KMS-11 (cell line): ENCODE data around the gene LRFN4.

Experiments
- H2AFZ ChIP-seq: fragments of 200-600 bp; sonication (generic); 2 replicates; pipeline ENCODE4 v1.6.1; 2016; ENCODE audit warnings: antibody characterized with exemption, mixed run types, low read depth
- H3K27ac ChIP-seq: fragments of 200-600 bp; sonication (generic); 2 replicates; pipeline ENCODE4 v1.6.1; 2016; ENCODE audit warnings: mild to moderate bottlenecking, mixed run types
- H3K27me3 ChIP-seq: fragments of 200-600 bp; sonication (generic); 2 replicates; pipeline ENCODE4 v1.6.1; 2017; ENCODE audit warnings: mild to moderate bottlenecking, low read depth, mixed run types, moderate library complexity; ENCODE audit not compliant: insufficient read depth
- H3K36me3 ChIP-seq: fragments of 200-600 bp; sonication (generic); 2 replicates; pipeline ENCODE4 v1.6.1; 2017; ENCODE audit warnings: mild to moderate bottlenecking, mixed run types; ENCODE audit not compliant: insufficient read depth
- H3K4me1 ChIP-seq: fragments of 200-600 bp; sonication (generic); 2 replicates; pipeline ENCODE4 v1.6.1; 2016; ENCODE audit warnings: mild to moderate bottlenecking, low read depth, mixed run types; ENCODE audit not compliant: poor library complexity, severe bottlenecking
- H3K4me2 ChIP-seq: fragments of 200-600 bp; sonication (generic); 2 replicates; pipeline ENCODE4 v1.7.0; 2016; ENCODE audit warnings: mild to moderate bottlenecking, mixed run types
- H3K4me3 ChIP-seq: fragments of 200-600 bp; sonication (generic); IDR thresholded peaks from 2 replicates; pipeline ENCODE4 v1.6.1; 2017; ENCODE audit warnings: low read depth, low read length, mixed read lengths; ENCODE audit not compliant: insufficient read depth
- H3K79me2 ChIP-seq: fragments of 200-600 bp; sonication (generic); 2 replicates; pipeline ENCODE4 v1.6.1; 2016; ENCODE audit warnings: low read depth, mixed run types; ENCODE audit not compliant: insufficient read depth
- H3K9ac ChIP-seq: fragments of 200-600 bp; sonication (generic); 2 replicates; pipeline ENCODE4 v1.6.1; 2016; ENCODE audit warnings: mild to moderate bottlenecking, mixed run types
- H4K20me1 ChIP-seq: fragments of 200-600 bp; sonication (generic); 2 replicates; pipeline ENCODE4 v1.6.1; 2016; ENCODE audit warnings: mild to moderate bottlenecking, mixed run types; ENCODE audit not compliant: insufficient read depth
- TF ChIP-seq, protein P1 (sequence below): fragments of 200-600 bp; sonication (generic); conservative IDR thresholded peaks from 2 replicates; pipeline ENCODE4 v1.6.1; 2017; ENCODE audit warnings: low read depth, mild to moderate bottlenecking, antibody characterized with exemption, low read length, moderate library complexity, mixed read lengths

Gene LRFN4

GRCh38 chr11:66855574-66856495 lies 1.0 kb upstream of the LRFN4 start:
- Histone ChIP-seq H3K27ac (peak overlapping the region; percentile 75), H3K4me1 (peaks cover 10% of the 10 kb centered on the region), H3K79me2 (peaks cover 9% of the 10 kb centered on the region; the same call in 1 of the 2 replicates), H3K27me3 (no peaks in the 10 kb centered on the region), H3K36me3 (no peaks in the 10 kb centered on the region), H3K4me3 (no peak overlapping the region), H3K4me2 (peak overlapping the region; percentile 99), H3K9ac (peak overlapping the region; percentile 88), H2AFZ (peak overlapping the region; percentile 86), H4K20me1 (no peaks in the 10 kb centered on the region)
- TF ChIP-seq, protein P1, sequence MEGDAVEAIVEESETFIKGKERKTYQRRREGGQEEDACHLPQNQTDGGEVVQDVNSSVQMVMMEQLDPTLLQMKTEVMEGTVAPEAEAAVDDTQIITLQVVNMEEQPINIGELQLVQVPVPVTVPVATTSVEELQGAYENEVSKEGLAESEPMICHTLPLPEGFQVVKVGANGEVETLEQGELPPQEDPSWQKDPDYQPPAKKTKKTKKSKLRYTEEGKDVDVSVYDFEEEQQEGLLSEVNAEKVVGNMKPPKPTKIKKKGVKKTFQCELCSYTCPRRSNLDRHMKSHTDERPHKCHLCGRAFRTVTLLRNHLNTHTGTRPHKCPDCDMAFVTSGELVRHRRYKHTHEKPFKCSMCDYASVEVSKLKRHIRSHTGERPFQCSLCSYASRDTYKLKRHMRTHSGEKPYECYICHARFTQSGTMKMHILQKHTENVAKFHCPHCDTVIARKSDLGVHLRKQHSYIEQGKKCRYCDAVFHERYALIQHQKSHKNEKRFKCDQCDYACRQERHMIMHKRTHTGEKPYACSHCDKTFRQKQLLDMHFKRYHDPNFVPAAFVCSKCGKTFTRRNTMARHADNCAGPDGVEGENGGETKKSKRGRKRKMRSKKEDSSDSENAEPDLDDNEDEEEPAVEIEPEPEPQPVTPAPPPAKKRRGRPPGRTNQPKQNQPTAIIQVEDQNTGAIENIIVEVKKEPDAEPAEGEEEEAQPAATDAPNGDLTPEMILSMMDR: no peak

GRCh38 chr11:66857234-66857926 lies 516 bp downstream of the LRFN4 start:
- Histone ChIP-seq H3K4me1 (peaks cover 10% of the 10 kb centered on the region), H3K36me3 (no peaks in the 10 kb centered on the region), H3K27me3 (no peaks in the 10 kb centered on the region), H3K9ac (peak overlapping the region; percentile 57; the same call in 1 of the 2 replicates), H3K27ac (no peak overlapping the region; the same call in 1 of the 2 replicates), H3K4me2 (peak overlapping the region; percentile 63), H3K4me3 (no peak overlapping the region), H4K20me1 (no peaks in the 10 kb centered on the region), H3K79me2 (peaks cover 9% of the 10 kb centered on the region; the same call in 1 of the 2 replicates), H2AFZ (peak overlapping the region; percentile 18; the same call in 1 of the 2 replicates)
- TF ChIP-seq, protein P1: no peak

GRCh38 chr11:66857927-66858185 lies 992 bp downstream of the LRFN4 start:
- H3K27ac ChIP-seq: no peak overlapping the region
- no peak overlapping the region for H3K4me3 ChIP-seq
- no peak overlapping the region for H3K9ac ChIP-seq

GRCh38 chr11:66858186-66858938 lies 1.5 kb downstream of the LRFN4 start:
- H4K20me1 ChIP-seq: no peaks in the 10 kb centered on the region
- no peaks in the 10 kb centered on the region for H3K36me3 ChIP-seq
- peaks cover 10% of the 10 kb centered on the region for H3K4me1 ChIP-seq
- no peak overlapping the region for H3K9ac ChIP-seq
- H3K27ac ChIP-seq: no peak overlapping the region
- TF ChIP-seq, protein P1: no peak
- no peak overlapping the region for H3K4me3 ChIP-seq
- H2AFZ ChIP-seq: no peak overlapping the region
- peaks cover 9% of the 10 kb centered on the region; the same call in 1 of the 2 replicates for H3K79me2 ChIP-seq
- peak overlapping the region; percentile 63; the same call in 1 of the 2 replicates for H3K4me2 ChIP-seq
- no peaks in the 10 kb centered on the region for H3K27me3 ChIP-seq

More at GRCh38 chr11:66857927-66858185, 992 bp downstream of the LRFN4 start:
- Histone ChIP-seq H3K4me1 (peaks cover 10% of the 10 kb centered on the region), H2AFZ (no peak overlapping the region), H3K27me3 (no peaks in the 10 kb centered on the region), H3K36me3 (no peaks in the 10 kb centered on the region), H3K4me2 (peak overlapping the region; percentile 63; the same call in 1 of the 2 replicates), H3K79me2 (peaks cover 9% of the 10 kb centered on the region; the same call in 1 of the 2 replicates), H4K20me1 (no peaks in the 10 kb centered on the region)
- TF ChIP-seq, protein P1: no peak
